Calu3 (cell line): ENCODE measurements around the gene ZNF799. TPM values are rescaled to one million over a fixed set of nuclear protein-coding genes. Genes with fewer than 3 reads are reported as not detected.
"Not testable (repeated sequence)": the region's sequence is repeated elsewhere in the genome, so short reads cannot be mapped to it uniquely, and the experiment has no call there.

Experiments
- BruUV-seq: library from RNA; stranded (reverse); fragments of 400-500 nt; replicated peaks from 2 replicates; lab custom pipeline; 2021; lab: Mats Ljungman, UMichigan
- CTCF ChIA-PET: fragments of 300-600 bp; sonication (Branson Sonifier 250); formaldehyde crosslinking; loops from one replicate; lab custom pipeline; 2022; ENCODE audit warnings: antibody characterized with exemption; lab: Charles Lee
- DNase-seq: peaks from one replicate; pipeline ENCODE4 v3.0.0; 2022
- H3K27ac Mint-ChIP-seq: one replicate; pipeline ENCODE4 v1.8.0; 2022; ENCODE audit warnings: mixed read lengths; ENCODE audit not compliant: unreplicated experiment
- H3K27me3 Mint-ChIP-seq: one replicate; pipeline ENCODE4 v1.8.0; 2022; ENCODE audit warnings: mixed read lengths; ENCODE audit not compliant: unreplicated experiment
- H3K36me3 Mint-ChIP-seq: one replicate; pipeline ENCODE4 v1.8.0; 2022; ENCODE audit warnings: mild to moderate bottlenecking, moderate library complexity, mixed read lengths; ENCODE audit not compliant: insufficient read depth, unreplicated experiment
- H3K4me1 Mint-ChIP-seq: one replicate; pipeline ENCODE4 v1.8.0; 2022; ENCODE audit warnings: mild to moderate bottlenecking, low read depth, mixed read lengths; ENCODE audit not compliant: unreplicated experiment
- H3K4me3 Mint-ChIP-seq: one replicate; pipeline ENCODE4 v1.8.0; 2022; ENCODE audit warnings: mild to moderate bottlenecking, low read depth, moderate library complexity, mixed read lengths; ENCODE audit not compliant: unreplicated experiment
- H3K9me3 Mint-ChIP-seq: one replicate; pipeline ENCODE4 v1.8.0; 2022; ENCODE audit warnings: low read depth, mixed read lengths; ENCODE audit not compliant: unreplicated experiment
- intact Hi-C: fragments of 100-400 bp; cut with micrococcal nuclease; formaldehyde crosslinking; loops from one replicate; pipeline ENCODE4 v1.10.0; 2022; ENCODE audit not compliant: unreplicated experiment
- total RNA-seq: library from RNA; stranded (reverse); gene quantifications from 2 replicates; pipeline ENCODE4 v1.2.3, GENCODE V29; 2022
- TF ChIP-seq, protein P1 (sequence below): fragments of 200-600 bp; IDR thresholded peaks from one replicate; pipeline ENCODE4 v1.8.0; 2022; ENCODE audit warnings: antibody characterized with exemption; ENCODE audit not compliant: unreplicated experiment

Gene ZNF799
- total RNA-seq, 1 experiment from 2014 or later = 5.1 TPM

DNA sequence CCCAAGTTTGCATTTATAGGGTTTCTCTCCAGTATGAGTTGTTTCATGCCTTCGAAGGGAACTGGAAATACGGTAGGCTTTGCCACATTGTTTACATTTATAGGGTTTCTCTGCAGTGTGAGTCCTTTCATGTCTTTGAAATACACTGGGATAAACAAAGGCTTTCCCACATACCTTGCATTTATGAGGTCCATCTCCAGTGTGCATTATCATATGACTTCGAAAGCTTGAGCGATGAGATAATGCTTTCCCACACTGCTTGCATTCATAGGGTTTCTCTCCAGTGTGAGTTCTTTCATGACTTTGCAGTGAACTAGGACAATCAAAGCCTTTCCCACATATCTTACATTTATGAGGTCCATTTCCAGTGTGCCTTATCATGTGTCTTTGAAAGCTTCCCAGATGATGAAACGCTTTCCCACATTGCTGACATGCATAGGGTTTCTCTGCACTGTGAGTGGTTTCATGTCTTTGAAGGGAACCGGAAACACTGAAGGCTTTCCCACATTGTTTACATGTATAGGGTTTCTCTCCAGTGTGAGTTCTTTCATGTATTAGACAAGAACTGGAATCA is 29.7 kb upstream of the ZNF799 start:
- BruUV-seq, CTCF ChIA-PET: not testable (repeated sequence)

DNA sequence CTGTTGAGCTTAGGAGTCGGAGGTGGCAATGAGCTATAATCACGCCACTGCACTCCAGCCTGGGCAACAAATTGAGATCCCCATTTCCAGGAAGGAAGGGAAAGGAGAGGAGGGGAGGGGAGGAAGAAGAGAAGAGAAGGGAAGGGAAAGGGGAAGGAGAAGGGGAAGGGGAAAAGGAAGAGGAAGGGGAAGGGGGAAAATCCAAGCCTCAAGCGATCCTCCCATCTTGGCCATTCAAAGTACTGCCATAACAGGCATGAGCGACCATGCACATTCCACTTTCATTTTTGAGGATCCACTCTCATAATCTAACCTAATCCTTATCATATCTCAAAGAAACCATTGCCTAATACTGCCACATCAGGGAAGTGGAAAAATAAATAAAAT is 24.8 kb upstream of the ZNF799 start:
- CTCF ChIA-PET = no interaction called here
- Mint-ChIP-seq H3K4me3 (no peak overlapping the region), H3K27me3 (no peaks in the 10 kb centered on the region), H3K9me3 (peaks cover 8% of the 10 kb centered on the region), H3K4me1 (no peaks in the 10 kb centered on the region), H3K27ac (no peak overlapping the region), H3K36me3 (no peaks in the 10 kb centered on the region)
- no TSS peak for BruUV-seq
- intact Hi-C loops = no loop called here
- DNase-seq = no peak
- TF ChIP-seq, protein P1, sequence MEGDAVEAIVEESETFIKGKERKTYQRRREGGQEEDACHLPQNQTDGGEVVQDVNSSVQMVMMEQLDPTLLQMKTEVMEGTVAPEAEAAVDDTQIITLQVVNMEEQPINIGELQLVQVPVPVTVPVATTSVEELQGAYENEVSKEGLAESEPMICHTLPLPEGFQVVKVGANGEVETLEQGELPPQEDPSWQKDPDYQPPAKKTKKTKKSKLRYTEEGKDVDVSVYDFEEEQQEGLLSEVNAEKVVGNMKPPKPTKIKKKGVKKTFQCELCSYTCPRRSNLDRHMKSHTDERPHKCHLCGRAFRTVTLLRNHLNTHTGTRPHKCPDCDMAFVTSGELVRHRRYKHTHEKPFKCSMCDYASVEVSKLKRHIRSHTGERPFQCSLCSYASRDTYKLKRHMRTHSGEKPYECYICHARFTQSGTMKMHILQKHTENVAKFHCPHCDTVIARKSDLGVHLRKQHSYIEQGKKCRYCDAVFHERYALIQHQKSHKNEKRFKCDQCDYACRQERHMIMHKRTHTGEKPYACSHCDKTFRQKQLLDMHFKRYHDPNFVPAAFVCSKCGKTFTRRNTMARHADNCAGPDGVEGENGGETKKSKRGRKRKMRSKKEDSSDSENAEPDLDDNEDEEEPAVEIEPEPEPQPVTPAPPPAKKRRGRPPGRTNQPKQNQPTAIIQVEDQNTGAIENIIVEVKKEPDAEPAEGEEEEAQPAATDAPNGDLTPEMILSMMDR = no peak

More for the DNA sequence above, 29.7 kb upstream of the ZNF799 start:
- H3K4me1 Mint-ChIP-seq, H3K27me3 Mint-ChIP-seq, H3K27ac Mint-ChIP-seq, H3K36me3 Mint-ChIP-seq, intact Hi-C loops, H3K4me3 Mint-ChIP-seq, DNase-seq, H3K9me3 Mint-ChIP-seq: not testable (repeated sequence)

DNA sequence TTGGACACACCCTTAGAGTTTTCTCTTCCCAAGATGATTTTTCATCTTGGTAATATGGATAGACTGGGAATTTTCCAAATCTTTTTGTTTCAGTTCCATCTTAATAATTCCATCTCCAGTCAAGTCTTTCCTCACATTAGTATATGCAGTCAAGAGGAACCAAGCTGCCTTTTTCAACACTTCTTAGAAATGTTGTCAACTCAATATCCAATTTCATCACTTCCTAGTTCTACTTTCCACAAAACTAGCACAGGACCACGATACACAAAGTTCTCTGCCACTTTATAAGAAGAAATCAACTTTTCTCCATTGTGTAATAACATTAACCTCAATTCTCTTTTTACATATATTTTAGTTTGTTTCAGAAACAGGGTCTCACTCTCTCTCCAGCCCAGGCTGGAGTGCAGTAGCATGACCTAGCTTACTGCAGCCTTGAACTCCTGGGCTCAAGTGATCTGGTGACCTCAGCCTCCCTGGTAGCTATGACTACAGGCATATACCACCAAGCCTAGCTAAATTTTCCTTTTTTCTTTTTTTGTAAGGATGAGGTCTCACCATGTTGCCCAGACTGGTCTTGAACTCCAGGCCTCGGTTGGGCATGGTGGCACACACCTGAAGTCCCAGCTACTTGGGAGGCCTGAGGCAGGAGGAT is 24.3 kb upstream of the ZNF799 start:
- Mint-ChIP-seq H3K4me1 (no peaks in the 10 kb centered on the region), H3K36me3 (no peaks in the 10 kb centered on the region), H3K27me3 (no peaks in the 10 kb centered on the region), H3K27ac (no peak overlapping the region), H3K4me3 (no peak overlapping the region), H3K9me3 (peaks cover 8% of the 10 kb centered on the region)
- intact Hi-C loops = no loop called here
- no TSS peak for BruUV-seq
- DNase-seq = no peak
- TF ChIP-seq, protein P1 = no peak
- CTCF ChIA-PET = no interaction called here

DNA sequence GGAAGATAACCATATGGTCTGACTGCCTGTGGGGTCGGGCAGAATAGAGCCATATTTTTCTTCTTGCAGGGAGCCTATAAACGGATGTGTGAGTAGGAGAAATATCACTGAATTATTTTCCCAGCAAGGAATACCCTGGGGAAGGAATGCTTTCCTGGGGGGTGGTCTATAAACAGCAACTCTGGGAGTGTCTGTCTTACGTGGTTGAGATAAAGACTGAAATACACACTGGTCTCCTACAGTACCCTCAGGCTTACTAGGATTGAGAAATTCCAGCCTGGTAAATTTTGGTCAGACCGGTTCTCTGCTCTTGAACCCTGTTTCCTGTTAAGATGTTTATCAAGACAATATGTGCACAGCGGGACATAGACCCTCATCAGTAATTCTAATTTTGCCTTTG is 16.2 kb upstream of the ZNF799 start:
- H3K27me3 Mint-ChIP-seq, H3K9me3 Mint-ChIP-seq, H3K4me1 Mint-ChIP-seq, CTCF ChIA-PET, H3K27ac Mint-ChIP-seq, H3K4me3 Mint-ChIP-seq, H3K36me3 Mint-ChIP-seq, BruUV-seq, intact Hi-C loops, DNase-seq: not testable (repeated sequence)

DNA sequence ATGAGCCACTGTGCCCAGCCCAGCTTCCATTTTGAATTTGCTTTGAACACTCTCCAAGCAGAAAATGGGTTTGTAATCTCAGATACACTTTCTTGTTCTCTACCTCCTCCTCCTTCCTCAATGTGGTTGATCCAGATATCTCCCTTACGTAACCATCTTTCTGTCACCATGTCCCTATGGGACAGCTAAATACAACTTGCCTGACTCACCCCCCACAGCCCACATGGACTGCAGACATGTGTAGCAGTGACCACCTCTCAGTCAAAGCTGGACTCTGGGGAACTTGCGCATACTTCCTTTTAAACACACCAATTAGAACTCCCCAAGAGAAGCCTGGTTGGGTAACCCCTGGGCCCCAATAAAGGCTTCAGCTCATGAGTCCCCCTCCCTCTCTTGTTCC is 10.8 kb upstream of the ZNF799 start:
- no peaks in the 10 kb centered on the region for H3K36me3 Mint-ChIP-seq
- TF ChIP-seq, protein P1 = no peak
- H3K27ac Mint-ChIP-seq = no peak overlapping the region
- no peaks in the 10 kb centered on the region for H3K27me3 Mint-ChIP-seq
- peaks cover 7% of the 10 kb centered on the region for H3K9me3 Mint-ChIP-seq
- no peaks in the 10 kb centered on the region for H3K4me1 Mint-ChIP-seq
- intact Hi-C loops = no loop called here
- CTCF ChIA-PET = no interaction called here
- no peak for DNase-seq
- BruUV-seq = no TSS peak
- H3K4me3 Mint-ChIP-seq = no peak overlapping the region

DNA sequence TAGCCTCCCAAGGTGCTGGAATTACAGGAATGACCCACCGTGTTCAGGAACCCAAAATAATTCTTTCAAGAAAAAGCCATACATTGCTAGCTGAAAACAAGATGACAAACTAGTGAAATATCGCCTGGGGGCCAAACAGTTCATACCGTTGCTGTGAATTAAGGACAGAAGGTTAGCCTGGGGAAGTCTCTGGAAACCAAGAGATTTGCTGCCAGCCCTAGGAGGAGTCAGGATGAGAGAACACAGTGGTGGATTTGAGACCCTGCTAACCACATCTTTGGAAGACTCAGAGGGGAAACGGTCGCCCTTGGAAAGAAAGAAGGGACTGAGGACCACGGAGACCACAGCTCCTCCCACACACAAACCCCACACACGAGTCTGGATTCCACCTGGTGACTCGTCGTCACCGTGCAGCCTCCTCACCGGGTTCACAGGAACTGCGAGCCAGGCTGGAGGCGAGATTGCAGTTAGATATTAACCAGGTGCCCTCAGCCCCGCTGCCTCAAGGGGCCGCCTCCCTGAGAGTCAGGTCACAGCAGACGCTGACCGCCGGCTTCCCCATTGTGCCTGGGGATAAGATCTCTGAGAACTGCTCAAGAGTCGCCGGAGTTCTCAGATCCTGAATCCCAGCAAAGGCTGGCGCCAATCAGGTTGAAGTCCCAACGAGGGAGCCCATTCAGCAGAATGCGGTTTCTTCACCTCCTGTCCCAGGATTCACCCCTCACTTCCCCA is 1.0 kb downstream of the ZNF799 start:
- BruUV-seq, intact Hi-C loops: not testable (repeated sequence)

DNA sequence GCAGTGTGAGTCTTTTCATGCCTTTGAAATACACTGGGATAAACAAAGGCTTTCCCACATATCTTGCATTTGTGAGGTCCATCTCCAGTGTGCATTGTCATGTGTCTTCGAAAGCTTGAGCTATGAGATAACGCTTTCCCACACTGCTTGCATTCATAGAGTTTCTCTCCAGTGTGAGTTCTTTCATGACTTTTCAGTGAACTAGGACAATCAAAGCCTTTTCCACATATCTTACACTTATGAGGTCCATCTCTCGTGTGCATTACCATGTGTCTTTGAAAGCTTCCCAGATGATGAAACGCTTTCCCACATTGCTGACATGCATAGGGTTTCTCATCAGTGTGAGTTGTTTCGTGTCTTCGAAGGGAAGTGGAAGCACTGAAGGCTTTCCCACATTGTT is 9.9 kb downstream of the ZNF799 start:
- DNase-seq, H3K4me3 Mint-ChIP-seq, H3K27ac Mint-ChIP-seq, H3K9me3 Mint-ChIP-seq, BruUV-seq, intact Hi-C loops, H3K4me1 Mint-ChIP-seq, CTCF ChIA-PET, H3K27me3 Mint-ChIP-seq, H3K36me3 Mint-ChIP-seq: not testable (repeated sequence)

More for the DNA sequence above, 1.0 kb downstream of the ZNF799 start:
- H3K4me3 Mint-ChIP-seq = peak overlapping the region; percentile 87
- H3K27me3 Mint-ChIP-seq, H3K4me1 Mint-ChIP-seq, H3K9me3 Mint-ChIP-seq: not testable (repeated sequence)
- CTCF ChIA-PET = interaction anchor here (0.6 kb wide), 1 partner anchor 107 kb away, joined by 4 read pairs; no protein-coding TSS in a partner anchor
- peak overlapping the region; percentile 67 for H3K27ac Mint-ChIP-seq
- DNase-seq = peak; percentile 50
- H3K36me3 Mint-ChIP-seq = peaks cover 32% of the 10 kb centered on the region
